SU-DHL-6 (cell line): ENCODE data around the gene PIGP.

Source experiments
- CTCF ChIP-seq: fragments of 200-600 bp; sonication (generic); IDR thresholded peaks from one replicate; pipeline ENCODE4 v1.5.1; 2017; ENCODE audit warnings: antibody characterized with exemption, mild to moderate bottlenecking, low read length, moderate library complexity; ENCODE audit not compliant: insufficient read depth, poor library complexity, severe bottlenecking
- EZH2phosphoT487 ChIP-seq: fragments of 200-600 bp; sonication (generic), shearing (Covaris generic); conservative IDR thresholded peaks from 2 replicates; pipeline ENCODE4 v1.6.1; 2018; ENCODE audit warnings: mild to moderate bottlenecking, antibody characterized with exemption, low read length, moderate library complexity, mixed read lengths

- TF ChIP-seq CTCF (no peak), EZH2phosphoT487 (no peak)
Measured at GRCh38 chr21:37043818-37044217, 29.1 kb downstream of the PIGP start.
